Measurements from ENCODE around the gene CDR2L.

The CDR2L gene

GRCh38 chr17:74987418-74987908, at the start of gene CDR2L:
Gene CDR2L (plus strand): TSS chr17:74987632. CDS start chr17:74988044, 412 bp downstream.
- peak; percentile 89 for DNase-seq (ENCODE audit: low spot score)

- no peak for DNase-seq (ENCODE audit: low spot score)
Observed at GRCh38 chr17:74938194-74938950, 49.1 kb upstream of the CDR2L start.

- DNase-seq (ENCODE audit: low spot score): no peak
Observed at GRCh38 chr17:74939534-74939933, 47.9 kb upstream of the CDR2L start.

GRCh38 chr17:74941128-74941725, 46.2 kb upstream of the CDR2L start:
- DNase-seq (ENCODE audit: low spot score): no peak

- no peak for DNase-seq (ENCODE audit: low spot score)
Observed at GRCh38 chr17:74943808-74944522, 43.5 kb upstream of the CDR2L start.

- no peak for DNase-seq (ENCODE audit: low spot score)
Observed at GRCh38 chr17:74945543-74945942, 41.9 kb upstream of the CDR2L start.

GRCh38 chr17:74946641-74947040, 40.8 kb upstream of the CDR2L start:
- DNase-seq (ENCODE audit: low spot score): no peak

- DNase-seq (ENCODE audit: low spot score): no peak
Observed at GRCh38 chr17:74947041-74947754, 40.2 kb upstream of the CDR2L start.

GRCh38 chr17:74949455-74950115, 37.8 kb upstream of the CDR2L start:
- no peak for DNase-seq (ENCODE audit: low spot score)

GRCh38 chr17:74950207-74950606, 37.2 kb upstream of the CDR2L start:
- DNase-seq (ENCODE audit: low spot score): no peak

- no peak for DNase-seq (ENCODE audit: low spot score)
Observed at GRCh38 chr17:74951065-74951464, 36.4 kb upstream of the CDR2L start.

GRCh38 chr17:74951680-74952421, 35.6 kb upstream of the CDR2L start:
- no peak for DNase-seq (ENCODE audit: low spot score)

- no peak for DNase-seq (ENCODE audit: low spot score)
Observed at GRCh38 chr17:74952431-74953133, 34.9 kb upstream of the CDR2L start.

GRCh38 chr17:74953134-74953687, 34.2 kb upstream of the CDR2L start:
- DNase-seq (ENCODE audit: low spot score): no peak

- DNase-seq (ENCODE audit: low spot score): no peak
Observed at GRCh38 chr17:74954115-74954514, 33.3 kb upstream of the CDR2L start.

GRCh38 chr17:74954665-74955421, 32.6 kb upstream of the CDR2L start:
- DNase-seq (ENCODE audit: low spot score): no peak

GRCh38 chr17:74956093-74956492, 31.3 kb upstream of the CDR2L start:
- DNase-seq (ENCODE audit: low spot score): no peak

GRCh38 chr17:74957935-74958740, 29.3 kb upstream of the CDR2L start:
- DNase-seq (ENCODE audit: low spot score): peak; percentile 75

All from CD4-positive, alpha-beta T cell treated with Interleukin-15 for 4 hours (primary cell).